DOHH2 (cell line): ENCODE data around the gene F2RL3.

Experiments used
- EZH2phosphoT487 ChIP-seq: fragments of 200-600 bp; sonication (generic); IDR thresholded peaks from 2 replicates; pipeline ENCODE4 v1.6.1; 2017; ENCODE audit warnings: borderline replicate concordance, mild to moderate bottlenecking, antibody characterized with exemption, low read length, moderate library complexity, mixed read lengths
- TF ChIP-seq, protein P1 (sequence below): fragments of 200-600 bp; sonication (generic); IDR thresholded peaks from one replicate; pipeline ENCODE4 v1.5.1; 2014; ENCODE audit warnings: antibody characterized with exemption, mild to moderate bottlenecking, low read depth, low read length; ENCODE audit not compliant: poor library complexity, severe bottlenecking

GRCh38 chr19:16883522-16883921 lies 5.3 kb upstream of the F2RL3 start:
- TF ChIP-seq, protein P1, sequence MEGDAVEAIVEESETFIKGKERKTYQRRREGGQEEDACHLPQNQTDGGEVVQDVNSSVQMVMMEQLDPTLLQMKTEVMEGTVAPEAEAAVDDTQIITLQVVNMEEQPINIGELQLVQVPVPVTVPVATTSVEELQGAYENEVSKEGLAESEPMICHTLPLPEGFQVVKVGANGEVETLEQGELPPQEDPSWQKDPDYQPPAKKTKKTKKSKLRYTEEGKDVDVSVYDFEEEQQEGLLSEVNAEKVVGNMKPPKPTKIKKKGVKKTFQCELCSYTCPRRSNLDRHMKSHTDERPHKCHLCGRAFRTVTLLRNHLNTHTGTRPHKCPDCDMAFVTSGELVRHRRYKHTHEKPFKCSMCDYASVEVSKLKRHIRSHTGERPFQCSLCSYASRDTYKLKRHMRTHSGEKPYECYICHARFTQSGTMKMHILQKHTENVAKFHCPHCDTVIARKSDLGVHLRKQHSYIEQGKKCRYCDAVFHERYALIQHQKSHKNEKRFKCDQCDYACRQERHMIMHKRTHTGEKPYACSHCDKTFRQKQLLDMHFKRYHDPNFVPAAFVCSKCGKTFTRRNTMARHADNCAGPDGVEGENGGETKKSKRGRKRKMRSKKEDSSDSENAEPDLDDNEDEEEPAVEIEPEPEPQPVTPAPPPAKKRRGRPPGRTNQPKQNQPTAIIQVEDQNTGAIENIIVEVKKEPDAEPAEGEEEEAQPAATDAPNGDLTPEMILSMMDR = no peak
- TF ChIP-seq EZH2phosphoT487 = no peak
